Gastrocnemius medialis (tissue), 4 donors: ENCODE data around the gene SPIN3. TPM values are rescaled to one million over a fixed set of nuclear protein-coding genes. Genes with fewer than 3 reads are reported as not detected.
"Not testable (repeated sequence)": the region's sequence is repeated elsewhere in the genome, so short reads cannot be mapped to it uniquely, and the experiment has no call there.

Source experiments
- ATAC-seq, 2 donors: fragments of 150-250 bp; one replicate each; pipeline ENCODE4 v1.9.1; 2016
- DNase-seq, 2 donors: peaks; one replicate each; pipeline ENCODE4 v3.0.0-alpha.2; 2019
- H3K27ac ChIP-seq, 4 donors: fragments of 200-600 bp; sonication (generic); 1 replicate in 1 of 4; 2 replicates in 3 of 4; pipeline ENCODE4 v1.5.1; 2016 to 2018; ENCODE audit warnings: mild to moderate bottlenecking in 2 of 4, moderate library complexity in 1 of 4
- H3K27me3 ChIP-seq, 3 donors: fragments of 200-600 bp; sonication (generic) in 2 of 3; 1 replicate in 1 of 3; 2 replicates in 2 of 3; pipeline versions ENCODE4 v1.5.1 to v1.6.0; 2016 to 2019; ENCODE audit warnings: mild to moderate bottlenecking in 1 of 3, moderate library complexity in 1 of 3
- H3K36me3 ChIP-seq, 2 donors: fragments of 200-600 bp; sonication (generic) in 1 of 2; one replicate each; pipeline ENCODE4 v1.5.1; 2017 to 2018
- H3K4me1 ChIP-seq, 2 donors: fragments of 200-600 bp; sonication (generic) in 1 of 2; one replicate each; pipeline ENCODE4 v1.5.1; 2016 to 2017; ENCODE audit warnings: mild to moderate bottlenecking in 2 of 2
- H3K4me3 ChIP-seq, 4 donors: fragments of 200-600 bp; sonication (generic) in 3 of 4; 1 replicate in 1 of 4; 2 replicates in 3 of 4; pipeline ENCODE4 v1.5.1; 2016 to 2019; ENCODE audit warnings: mild to moderate bottlenecking in 2 of 4
- H3K9me3 ChIP-seq, 3 donors: fragments of 200-600 bp; sonication (generic) in 2 of 3; 1 replicate in 1 of 3; 2 replicates in 2 of 3; pipeline ENCODE4 v1.5.1; 2016 to 2019
- POLR2A ChIP-seq, 2 donors: fragments of 450-650 bp; IDR thresholded peaks; one replicate each; pipeline ENCODE4 v1.6.1; 2017; ENCODE audit warnings: antibody characterized with exemption in 2 of 2, mild to moderate bottlenecking in 2 of 2, moderate library complexity in 2 of 2
- in situ Hi-C, 4 donors: fragments of 200-750 bp; cut with MboI; loops; one replicate each; pipeline versions ENCODE4 v1.15.0 to v1.8.0; 2017; ENCODE audit warnings: low sequenced_read_pairs in 4 of 4
- intact Hi-C: fragments of 100-400 bp; cut with DNase I; formaldehyde crosslinking; loops from one replicate; pipeline ENCODE4 v1.15.1; 2023; ENCODE audit warnings: low total_unique reads
- total RNA-seq, 4 donors: library from RNA; depleted of rRNA; stranded (reverse); fragments of >200 nt; gene quantifications; one replicate each; pipeline versions ENCODE4 v1.1.0 to v1.2.3, GENCODE V29; 2016
- TF ChIP-seq, protein P1 (sequence below), 5 experiments: fragments of 450-650 bp in 3 of 5; fragments of 200-600 bp in 2 of 5; sonication (generic) in 2 of 5; IDR thresholded peaks in 4 of 5; conservative IDR thresholded peaks in 1 of 5; 1 replicate in 4 of 5; 2 replicates in 1 of 5; pipeline ENCODE4 v1.5.1; 2016 to 2019; ENCODE audit warnings: antibody characterized with exemption in 5 of 5, mild to moderate bottlenecking in 3 of 5, moderate library complexity in 3 of 5

SPIN3 gene
- total RNA-seq, 4 donors from 2014 or later = 0.85 to 7.4 (median 1.8) TPM

DNA sequence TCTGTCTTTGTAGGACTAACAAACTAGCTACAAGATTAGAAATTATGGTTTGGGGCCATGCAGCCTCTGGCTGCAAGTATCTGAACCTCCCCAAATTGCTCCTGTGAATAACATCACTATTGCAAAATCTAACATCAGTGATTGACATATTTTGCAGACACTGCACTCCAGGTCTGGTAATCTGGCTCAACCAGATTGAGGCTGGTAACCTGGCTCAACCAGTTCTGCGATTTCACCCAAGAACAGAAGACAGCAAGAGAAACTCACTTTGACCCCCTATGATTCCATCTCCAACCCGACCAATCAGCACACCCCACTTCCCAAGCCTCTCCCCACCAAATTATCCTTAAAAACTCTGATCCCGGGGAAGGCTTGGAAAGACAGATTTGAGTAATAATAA, 20.9 kb downstream of the SPIN3 start:
- in situ Hi-C loops (no loop called here), intact Hi-C loops (no loop called here)
- H3K27me3 ChIP-seq = no peaks in the 10 kb centered on the region
- no peak for ATAC-seq
- DNase-seq = no peak
- H3K9me3 ChIP-seq = no peaks in the 10 kb centered on the region
- no peak overlapping the region for H3K27ac ChIP-seq
- H3K36me3 ChIP-seq = peaks cover 0 to 5% of the 10 kb centered on the region in 2 donors
- TF ChIP-seq POLR2A (IDR thresholded peaks at IDR 0.05) = no peak
- no peak overlapping the region for H3K4me3 ChIP-seq
- no peaks in the 10 kb centered on the region for H3K4me1 ChIP-seq

DNA sequence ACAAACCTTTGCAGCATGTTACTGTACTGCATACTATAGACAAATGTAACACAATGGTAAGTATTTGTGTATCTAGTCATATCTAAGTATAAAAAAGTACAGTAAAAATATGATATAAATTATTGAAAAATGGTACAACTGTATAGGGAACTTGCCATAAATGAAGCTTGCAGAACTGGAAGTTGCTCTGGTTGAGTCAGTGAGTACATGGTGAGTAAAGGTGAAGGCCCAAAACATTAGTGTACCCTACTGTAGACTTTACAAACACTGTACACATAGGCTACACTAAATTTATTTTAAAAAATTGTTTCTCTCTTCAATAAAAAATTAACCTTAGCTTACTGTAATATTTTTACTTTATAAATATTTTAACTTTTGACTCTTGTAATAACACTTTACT, 25.8 kb downstream of the SPIN3 start:
- in situ Hi-C loops (no loop called here), intact Hi-C loops (no loop called here)
- ATAC-seq (no peak), DNase-seq (no peak)
- no peaks in the 10 kb centered on the region for H3K36me3 ChIP-seq
- no peak for TF ChIP-seq POLR2A (IDR thresholded peaks at IDR 0.05)
- TF ChIP-seq, protein P1, sequence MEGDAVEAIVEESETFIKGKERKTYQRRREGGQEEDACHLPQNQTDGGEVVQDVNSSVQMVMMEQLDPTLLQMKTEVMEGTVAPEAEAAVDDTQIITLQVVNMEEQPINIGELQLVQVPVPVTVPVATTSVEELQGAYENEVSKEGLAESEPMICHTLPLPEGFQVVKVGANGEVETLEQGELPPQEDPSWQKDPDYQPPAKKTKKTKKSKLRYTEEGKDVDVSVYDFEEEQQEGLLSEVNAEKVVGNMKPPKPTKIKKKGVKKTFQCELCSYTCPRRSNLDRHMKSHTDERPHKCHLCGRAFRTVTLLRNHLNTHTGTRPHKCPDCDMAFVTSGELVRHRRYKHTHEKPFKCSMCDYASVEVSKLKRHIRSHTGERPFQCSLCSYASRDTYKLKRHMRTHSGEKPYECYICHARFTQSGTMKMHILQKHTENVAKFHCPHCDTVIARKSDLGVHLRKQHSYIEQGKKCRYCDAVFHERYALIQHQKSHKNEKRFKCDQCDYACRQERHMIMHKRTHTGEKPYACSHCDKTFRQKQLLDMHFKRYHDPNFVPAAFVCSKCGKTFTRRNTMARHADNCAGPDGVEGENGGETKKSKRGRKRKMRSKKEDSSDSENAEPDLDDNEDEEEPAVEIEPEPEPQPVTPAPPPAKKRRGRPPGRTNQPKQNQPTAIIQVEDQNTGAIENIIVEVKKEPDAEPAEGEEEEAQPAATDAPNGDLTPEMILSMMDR (IDR thresholded peaks at IDR 0.05 in 4 of 5, conservative IDR thresholded peaks at IDR 0.05 in 1 of 5) = no peak
- H3K27me3 ChIP-seq = no peaks in the 10 kb centered on the region
- H3K4me1 ChIP-seq = no peaks in the 10 kb centered on the region
- no peak overlapping the region for H3K27ac ChIP-seq
- H3K4me3 ChIP-seq = no peak overlapping the region
- H3K9me3 ChIP-seq = no peaks in the 10 kb centered on the region

DNA sequence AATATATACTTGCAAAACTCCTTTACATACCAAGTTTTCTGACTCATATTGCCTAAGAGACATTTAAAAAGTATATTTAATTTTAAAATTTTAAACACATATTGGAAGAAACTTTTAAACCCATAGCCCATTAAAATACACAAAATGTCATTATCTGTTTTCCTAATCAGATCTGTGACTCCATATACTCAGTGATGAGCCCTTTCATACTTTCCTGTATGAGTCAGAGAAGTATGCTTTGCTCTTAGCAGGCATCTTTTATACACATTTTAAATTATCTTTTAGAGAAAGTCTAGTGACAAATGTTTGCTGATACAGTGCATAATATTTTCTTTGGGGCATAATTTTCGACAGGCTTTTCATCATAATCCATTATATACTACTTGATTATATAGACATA, 26.4 kb downstream of the SPIN3 start:
- H3K4me1 ChIP-seq = no peaks in the 10 kb centered on the region
- no peak for DNase-seq
- H3K36me3 ChIP-seq = no peaks in the 10 kb centered on the region
- no peak overlapping the region for H3K27ac ChIP-seq
- ATAC-seq = no peak
- no peak for TF ChIP-seq POLR2A (IDR thresholded peaks at IDR 0.05)
- TF ChIP-seq, protein P1 (IDR thresholded peaks at IDR 0.05 in 4 of 5, conservative IDR thresholded peaks at IDR 0.05 in 1 of 5) = no peak
- intact Hi-C loops (no loop called here), in situ Hi-C loops (no loop called here)
- no peaks in the 10 kb centered on the region for H3K9me3 ChIP-seq
- H3K27me3 ChIP-seq = no peaks in the 10 kb centered on the region
- H3K4me3 ChIP-seq = no peak overlapping the region

DNA sequence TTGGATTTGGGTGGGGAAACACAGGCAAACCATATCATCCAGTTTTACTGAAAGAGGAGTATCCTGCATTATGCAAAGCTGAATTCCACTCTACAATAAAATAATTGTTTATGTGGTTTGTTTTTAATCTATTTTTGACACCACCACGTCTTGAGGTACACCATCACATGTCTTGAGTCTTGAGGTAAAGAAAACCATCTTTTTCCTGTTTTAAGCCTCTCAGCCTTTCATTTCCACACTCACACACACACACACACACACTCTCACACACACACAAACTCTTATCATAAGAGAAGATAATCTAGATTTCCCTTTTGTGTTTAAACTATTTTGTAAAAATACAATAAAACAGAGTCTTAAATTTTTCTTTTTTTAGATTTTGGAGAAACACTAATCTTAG, 32.0 kb downstream of the SPIN3 start:
- Histone ChIP-seq H3K27me3 (no peaks in the 10 kb centered on the region), H3K9me3 (no peaks in the 10 kb centered on the region), H3K4me1 (no peaks in the 10 kb centered on the region), H3K27ac (no peak overlapping the region), H3K4me3 (no peak overlapping the region), H3K36me3 (no peaks in the 10 kb centered on the region)
- ATAC-seq = no peak
- TF ChIP-seq, protein P1 (IDR thresholded peaks at IDR 0.05 in 4 of 5, conservative IDR thresholded peaks at IDR 0.05 in 1 of 5) = no peak
- no peak for TF ChIP-seq POLR2A (IDR thresholded peaks at IDR 0.05)
- no peak for DNase-seq
- in situ Hi-C loops = no loop called here
- intact Hi-C loops = no loop called here

DNA sequence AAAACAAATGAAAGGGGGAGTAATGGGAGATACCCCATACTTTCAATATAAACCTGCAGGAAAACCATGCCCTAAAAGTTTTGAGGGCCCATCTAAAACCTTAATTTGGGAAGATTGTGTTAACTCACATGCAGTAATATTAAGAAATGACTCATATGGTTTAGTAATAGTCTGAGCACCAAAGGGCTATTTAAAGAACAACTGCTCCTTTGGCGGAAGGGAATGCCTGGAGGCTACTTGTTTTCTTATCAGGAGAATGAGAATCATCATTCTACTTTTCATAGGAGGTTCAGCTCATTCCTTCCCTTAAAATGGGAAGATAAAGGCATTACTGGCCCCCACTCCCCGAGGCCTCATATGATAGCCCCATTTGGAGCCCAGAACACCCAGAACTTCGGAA, 47.6 kb downstream of the SPIN3 start:
- ATAC-seq = peak in 1 of 2 donors; percentile 74
- peaks cover 2 to 13% of the 10 kb centered on the region in 2 donors for H3K4me1 ChIP-seq
- DNase-seq = peak; percentile 2 to 15
- H3K27ac ChIP-seq = peak overlapping the region; percentile 38 to 77 (median 64)
- TF ChIP-seq, protein P1 (IDR thresholded peaks at IDR 0.05 in 4 of 5, conservative IDR thresholded peaks at IDR 0.05 in 1 of 5) = no peak
- TF ChIP-seq POLR2A (IDR thresholded peaks at IDR 0.05) = no peak
- in situ Hi-C loops = no loop called here
- H3K9me3 ChIP-seq = no peaks in the 10 kb centered on the region
- no peak overlapping the region for H3K4me3 ChIP-seq
- H3K27me3 ChIP-seq = peaks cover 0 to 4% (median 0%) of the 10 kb centered on the region in 3 donors
- H3K36me3 ChIP-seq = no peaks in the 10 kb centered on the region
- intact Hi-C loops = loop anchor here (2.0 to 10.0 kb wide), 2 partner anchors 47 to 143 kb away; partner anchors contain the start of gene SPIN3

DNA sequence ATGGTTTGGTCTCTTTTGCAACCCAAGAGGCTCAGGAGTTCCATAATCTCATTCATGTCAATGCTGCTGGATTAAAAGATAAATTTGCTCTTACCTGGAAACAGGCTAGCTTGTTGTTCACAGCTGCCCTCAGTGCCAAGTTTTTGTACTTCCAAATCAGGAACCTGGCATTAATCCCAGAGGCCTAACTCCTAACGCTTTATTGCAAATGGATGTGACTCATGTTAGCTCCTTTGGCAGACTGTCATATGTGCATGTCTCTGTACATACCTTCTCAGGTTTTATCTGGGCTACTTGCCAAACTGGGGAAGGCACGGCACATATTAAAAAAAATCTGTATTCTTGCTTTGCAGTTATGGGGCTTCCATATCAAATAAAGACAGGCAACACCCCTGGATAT, 49.1 kb downstream of the SPIN3 start:
- intact Hi-C loops = loop anchor here (2.0 to 10.0 kb wide), 2 partner anchors 49 to 141 kb away; partner anchors contain the start of gene SPIN3
- H3K9me3 ChIP-seq, H3K27me3 ChIP-seq, H3K4me3 ChIP-seq, in situ Hi-C loops, H3K36me3 ChIP-seq, ATAC-seq: not testable (repeated sequence)
- peaks cover 2 to 13% of the 10 kb centered on the region in 2 donors for H3K4me1 ChIP-seq
- peak overlapping the region; percentile 38 to 77 (median 64) for H3K27ac ChIP-seq
- DNase-seq = peak; percentile 52 to 61

DNA sequence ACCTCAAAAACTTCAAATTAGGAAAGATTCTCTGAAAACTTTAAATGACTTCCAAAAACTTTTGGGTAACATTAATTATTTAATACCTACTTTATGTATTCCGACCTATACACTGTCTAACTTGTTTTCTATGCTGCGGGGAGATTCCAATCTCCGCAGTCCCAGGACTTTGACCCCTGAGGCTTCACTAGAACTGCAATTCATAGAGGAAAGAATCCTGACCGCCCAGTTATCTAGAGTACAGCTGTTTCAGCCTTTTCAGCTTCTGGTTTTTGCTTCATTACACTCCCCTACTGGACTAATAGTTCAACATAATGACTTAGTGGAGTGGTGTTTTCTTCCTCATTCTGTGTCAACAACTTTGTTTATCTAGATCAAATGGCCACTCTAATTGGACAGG, 50.1 kb downstream of the SPIN3 start:
- H3K4me3 ChIP-seq, H3K27ac ChIP-seq, H3K27me3 ChIP-seq, DNase-seq, H3K36me3 ChIP-seq, ATAC-seq, in situ Hi-C loops, H3K9me3 ChIP-seq: not testable (repeated sequence)
- peaks cover 2 to 13% of the 10 kb centered on the region in 2 donors for H3K4me1 ChIP-seq
- intact Hi-C loops = loop anchor here (10.0 kb wide), 1 partner anchor 140 kb away; no protein-coding TSS in a partner anchor
